ENCODE measurements around the gene TMEM263.
"Not testable (repeated sequence)": the region's sequence is repeated elsewhere in the genome, so short reads cannot be mapped to it uniquely, and the experiment has no call there.

TMEM263 gene

DNA sequence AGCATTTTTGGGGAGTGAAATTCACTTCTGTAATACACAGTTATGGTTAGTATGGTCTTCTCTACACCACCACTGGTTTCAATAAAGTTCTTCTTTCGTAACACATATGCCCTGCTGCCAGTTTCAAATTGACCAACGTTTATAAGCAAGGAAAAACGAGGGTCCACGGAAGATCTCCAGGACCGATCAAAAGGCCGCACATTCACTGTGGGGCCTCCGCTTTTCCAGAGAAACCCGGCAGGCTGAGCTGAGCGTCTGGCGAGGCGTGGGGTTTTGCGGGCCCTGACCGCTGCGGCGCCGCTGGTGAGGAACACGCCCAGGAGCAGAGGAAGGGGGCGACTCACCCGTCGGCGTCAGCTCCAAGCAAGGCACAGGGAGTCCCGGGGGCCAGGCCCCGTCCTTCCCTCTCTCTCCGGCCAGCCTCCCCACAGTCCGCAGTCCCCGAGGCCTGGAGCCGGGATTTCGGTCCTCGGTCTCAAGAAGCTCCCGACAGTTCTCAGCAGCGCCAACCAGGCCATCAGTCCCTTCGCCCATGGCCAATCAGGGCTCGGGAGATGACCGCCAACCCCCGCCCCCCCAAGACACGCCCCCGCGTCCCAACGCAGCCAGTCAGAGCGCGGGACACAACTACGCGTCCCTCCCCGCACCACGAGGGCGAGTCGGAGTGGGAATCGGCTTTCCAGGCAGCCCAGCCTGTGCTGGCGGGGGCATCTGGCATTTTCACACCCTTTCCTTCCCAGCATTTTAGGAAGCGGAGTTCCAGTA, 31.1 kb downstream of the TMEM263 start, which contains the start of gene MTERF2:
Gene MTERF2 (minus strand): TSS at position 522 of the 765 bp plus-strand sequence. CDS start 8,432 bp downstream, outside the sequence.
- FAIRE-seq: no peak

GRCh38 chr12:106987846-106988245, 32.1 kb downstream of the TMEM263 start:
- FAIRE-seq: no peak

DNA sequence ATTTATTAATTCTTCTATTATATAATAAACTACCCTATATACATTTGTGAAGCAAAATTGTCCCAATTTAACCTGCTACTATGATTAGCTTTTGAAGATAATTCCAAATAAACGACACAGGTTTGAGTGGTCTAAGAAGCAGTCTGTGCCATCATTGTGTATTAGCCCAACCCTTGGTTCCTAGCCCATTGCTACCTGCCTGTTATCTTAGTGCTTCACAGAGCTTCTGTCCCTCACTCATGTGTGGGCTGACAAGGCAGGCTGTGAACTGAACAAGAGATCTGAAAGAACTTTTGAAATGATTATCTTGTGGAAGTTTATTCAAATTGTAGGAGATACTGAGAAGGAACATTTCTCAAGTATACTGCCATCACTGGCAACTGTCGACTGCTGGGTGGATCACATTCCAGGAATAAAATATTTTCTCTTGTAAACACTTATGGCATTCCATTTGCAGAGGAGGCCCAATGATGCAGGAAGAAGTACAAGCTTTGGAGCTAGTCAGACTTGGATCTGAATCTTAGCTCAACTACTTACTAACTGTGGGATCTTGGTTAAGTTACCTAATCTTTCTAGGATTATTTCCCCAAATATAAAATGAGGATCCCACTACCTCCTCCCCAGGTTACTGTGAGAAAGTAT, 39.0 kb downstream of the TMEM263 start:
- FAIRE-seq: no peak

DNA sequence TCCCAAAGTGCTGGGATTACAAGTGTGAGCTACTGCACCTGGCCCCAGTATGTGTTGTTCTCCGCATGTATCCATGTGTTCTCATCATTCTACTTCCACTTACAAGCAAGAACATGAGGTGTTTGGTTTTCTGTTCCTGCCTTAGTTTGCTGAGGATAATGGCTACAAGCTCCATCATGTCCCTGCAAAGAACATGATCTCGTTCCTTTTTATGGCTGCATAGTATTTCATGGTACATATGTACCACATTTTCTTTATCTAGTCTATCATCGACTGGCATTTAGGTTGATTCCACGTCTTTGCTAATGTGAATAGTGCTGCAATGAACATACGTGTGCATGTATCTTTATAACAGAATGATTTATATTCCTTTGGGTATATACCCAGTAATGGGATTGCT, 40.4 kb downstream of the TMEM263 start:
- not testable (repeated sequence) for FAIRE-seq

GRCh38 chr12:106997916-106998315, 42.2 kb downstream of the TMEM263 start:
- FAIRE-seq: no peak

DNA sequence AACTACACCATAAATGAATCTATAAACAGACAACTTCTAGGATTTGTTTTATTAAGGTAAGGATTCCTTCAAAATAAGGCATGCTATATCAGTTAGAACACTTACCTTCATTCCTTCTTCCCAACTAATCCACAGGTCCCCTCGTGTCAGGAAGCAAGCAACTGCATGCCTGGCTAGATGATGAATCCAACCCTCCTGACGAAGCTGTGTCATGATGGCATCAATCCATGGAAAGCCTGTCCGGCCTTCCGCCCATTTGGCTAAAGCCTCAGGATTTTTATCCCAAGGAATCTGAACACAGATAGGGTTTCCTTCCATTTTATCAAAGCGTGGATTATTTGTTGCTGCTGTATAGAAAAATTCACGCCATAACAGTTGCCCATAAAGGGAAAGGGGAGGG, 43.7 kb downstream of the TMEM263 start:
- FAIRE-seq: no peak

GRCh38 chr12:107002665-107003064, 47.0 kb downstream of the TMEM263 start:
- not testable (repeated sequence) for FAIRE-seq

DNA sequence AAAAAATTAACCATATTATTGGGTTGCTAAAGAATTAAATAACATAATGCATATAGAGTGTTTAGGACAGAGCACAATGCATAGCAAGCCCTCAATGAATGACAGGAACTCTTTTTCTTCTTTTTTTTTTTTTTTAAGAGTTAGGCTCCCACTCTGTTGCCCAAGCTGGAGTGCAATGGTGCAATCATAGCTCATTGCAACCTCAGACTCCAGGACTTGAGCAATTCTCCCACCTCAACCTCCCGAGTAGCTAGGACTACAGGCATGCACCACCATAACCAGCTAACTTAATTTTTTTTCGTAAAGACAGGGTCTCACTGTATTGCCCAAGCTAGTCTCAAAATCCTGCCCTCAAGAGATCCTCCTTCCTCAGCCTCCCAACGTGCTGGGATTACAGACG, 51.7 kb downstream of the TMEM263 start:
- no peak for FAIRE-seq

DNA sequence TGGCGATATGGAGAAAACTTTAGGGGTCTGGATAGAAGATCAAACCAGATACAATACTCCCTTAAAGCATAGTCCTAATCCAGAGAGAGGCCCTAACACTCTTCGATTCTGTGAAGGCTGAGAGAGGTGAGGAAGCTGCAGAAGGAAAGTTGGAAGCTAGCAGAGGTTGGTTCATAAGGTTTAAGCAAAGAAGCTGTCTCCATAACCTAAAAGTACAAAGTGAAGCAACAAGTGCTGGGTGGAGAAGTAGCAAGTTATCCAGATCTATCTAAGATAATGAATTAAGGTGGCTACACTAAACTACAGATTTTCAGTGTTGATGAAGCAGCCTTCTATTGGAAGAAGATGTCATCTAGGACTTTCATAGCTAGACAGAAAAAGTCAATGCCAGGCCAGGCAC, 55.8 kb downstream of the TMEM263 start:
- FAIRE-seq: no peak

GRCh38 chr12:107012736-107013425, 57.2 kb downstream of the TMEM263 start:
- FAIRE-seq: no peak

DNA sequence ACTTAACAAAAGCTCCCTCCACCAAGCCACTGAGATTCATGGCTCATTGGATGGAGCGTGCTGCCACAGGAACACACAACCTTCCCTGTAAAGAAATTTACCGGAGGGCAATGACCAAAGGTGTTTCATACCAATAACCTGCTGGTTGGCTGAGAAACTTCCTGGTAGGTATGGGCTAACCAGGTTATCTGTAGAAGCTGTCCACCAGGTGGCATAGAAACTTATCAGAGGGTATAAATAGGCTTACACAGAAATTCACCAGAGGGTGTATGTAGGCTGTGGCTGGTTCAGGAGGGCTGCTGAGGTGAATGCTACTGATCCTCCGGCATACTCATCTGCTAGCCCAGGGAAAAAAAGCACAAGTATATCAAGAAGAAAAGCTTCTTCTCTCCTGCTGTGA, 58.3 kb downstream of the TMEM263 start:
- FAIRE-seq: no peak

DNA sequence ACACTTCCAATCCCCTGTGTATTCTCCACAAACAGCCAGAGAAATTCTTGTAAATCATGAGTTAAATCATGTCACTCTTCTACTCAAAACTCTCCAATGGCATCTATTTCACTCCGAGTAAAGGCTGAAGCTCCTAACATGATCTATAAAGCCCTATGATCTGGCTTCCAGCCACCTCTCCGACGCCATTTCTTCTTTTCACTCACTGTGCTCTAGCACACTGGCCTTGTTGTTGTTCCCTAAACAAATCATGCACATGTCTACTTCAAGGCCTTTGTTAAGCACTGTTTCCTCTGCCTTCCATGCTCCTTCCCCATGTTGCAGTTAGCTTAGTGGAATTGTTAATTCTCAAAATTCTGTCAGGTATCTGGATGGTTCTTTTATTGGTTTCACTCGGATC, 61.3 kb downstream of the TMEM263 start:
- no peak for FAIRE-seq

GRCh38 chr12:107019546-107019945, 63.8 kb downstream of the TMEM263 start:
- no peak for FAIRE-seq
